HepG2 (cell line): ENCODE data around the gene INSR. TPM values are rescaled to one million over a fixed set of nuclear protein-coding genes. Genes with fewer than 3 reads are reported as not detected.
A peak's percentile ranks its signal among the peaks of the same experiment; 100 is the strongest.

Experiments
- AGO2 ChIP-seq: fragments of 200-400 bp; formaldehyde crosslinking; optimal IDR thresholded peaks from 2 replicates; pipeline ENCODE3; 2017; ENCODE audit warnings: mild to moderate bottlenecking, low read depth, low read length, moderate library complexity
- DR1 ChIP-seq: sonication (generic); formaldehyde crosslinking; IDR thresholded peaks from 2 replicates; pipeline ENCODE4 v1.8.0; 2021; ENCODE audit warnings: mild to moderate bottlenecking, missing genetic modification reagents, inconsistent platforms
- HMGXB4 ChIP-seq, 2 experiments: sonication (generic) in 1 of 2; formaldehyde crosslinking in 1 of 2; IDR thresholded peaks; 2 replicates each; pipeline versions ENCODE4 v1.4.0 to v1.6.1; 2018 to 2020; ENCODE audit warnings: missing genetic modification reagents in 2 of 2, borderline replicate concordance in 1 of 2, low read depth in 1 of 2, mild to moderate bottlenecking in 1 of 2, missing biosample characterization in 1 of 2
- KIAA2018 ChIP-seq: sonication (generic); formaldehyde crosslinking; IDR thresholded peaks from 2 replicates; pipeline ENCODE4 v1.5.0; 2020; ENCODE audit warnings: mild to moderate bottlenecking, missing genetic modification reagents, borderline replicate concordance
- MAFG ChIP-seq: sonication (generic); formaldehyde crosslinking; IDR thresholded peaks from 2 replicates; pipeline ENCODE4 v1.5.1; 2020; ENCODE audit warnings: mild to moderate bottlenecking, missing genetic modification reagents
- SMARCE1 ChIP-seq: fragments of 450-650 bp; IDR thresholded peaks from 2 replicates; pipeline ENCODE4 v1.6.1; 2017; ENCODE audit warnings: borderline replicate concordance
- UBTF ChIP-seq: sonication (generic); formaldehyde crosslinking; IDR thresholded peaks from 2 replicates; pipeline ENCODE4 v1.4.0; 2020; ENCODE audit warnings: mild to moderate bottlenecking, missing genetic modification reagents
- ZNF256 ChIP-seq: sonication (generic); formaldehyde crosslinking; conservative IDR thresholded peaks from 2 replicates; pipeline ENCODE4 v1.4.0; 2020; ENCODE audit warnings: missing genetic modification reagents
- ZNF337 ChIP-seq: sonication (generic); formaldehyde crosslinking; IDR thresholded peaks from 2 replicates; pipeline ENCODE4 v1.5.1; 2020; ENCODE audit warnings: missing genetic modification reagents, low read depth, mild to moderate bottlenecking, borderline replicate concordance
- polyA plus RNA-seq, 8 experiments: library from polyadenylated mRNA; depleted of rRNA in 3 of 8; stranded (reverse) in 7 of 8; unstranded in 1 of 8; fragments of >200 nt; fragmentation: Illumina TruSeq in 4 of 8; extraction: Trizol in 4 of 8; gene quantifications; 2 replicates each; pipeline versions ENCODE4 v1.2.1 to v1.2.3, GENCODE V29; 2011 to 2016; ENCODE audit warnings: low read depth in 4 of 8, missing spikeins in 1 of 8, mixed read lengths in 1 of 8; ENCODE audit not compliant: insufficient read depth in 1 of 8
- total RNA-seq, 5 experiments: library from RNA; depleted of rRNA; stranded (reverse); fragments of >200 nt; fragmentation: Illumina TruSeq; extraction: Trizol; gene quantifications; 2 replicates each; pipeline ENCODE4 v1.2.3, GENCODE V29; 2016; ENCODE audit warnings: low read depth in 1 of 5
- TF ChIP-seq, protein P1 (sequence below): IDR thresholded peaks from 2 replicates; pipeline ENCODE4 v1.4.0; 2020; ENCODE audit warnings: mild to moderate bottlenecking, missing genetic modification reagents

INSR gene
- total and polyA plus RNA-seq, 2 of the 13 experiments (the other 11 are each of a cell fraction or from before 2014, with no cell fraction given) = 24.2 to 29.8 TPM

GRCh38 chr19:7197760-7198696 lies 96.2 kb downstream of the INSR start (continued):
- TF ChIP-seq UBTF (CRISPR knock-in tag) = no peak; the same call in 1 of the 2 replicates
- TF ChIP-seq ZNF337 (CRISPR knock-in tag) = no peak
- no peak for TF ChIP-seq SMARCE1
- no peak for TF ChIP-seq ZNF256 (CRISPR knock-in tag)
- peak; percentile 5 to 43; a peak in 2 of 4 replicates for TF ChIP-seq HMGXB4 (CRISPR knock-in tag; IDR thresholded peaks at IDR 0.05; ENCODE audit: borderline replicate concordance in 1 of 2, low read depth in 1 of 2)
- TF ChIP-seq KIAA2018 = no peak
- TF ChIP-seq, protein P1, sequence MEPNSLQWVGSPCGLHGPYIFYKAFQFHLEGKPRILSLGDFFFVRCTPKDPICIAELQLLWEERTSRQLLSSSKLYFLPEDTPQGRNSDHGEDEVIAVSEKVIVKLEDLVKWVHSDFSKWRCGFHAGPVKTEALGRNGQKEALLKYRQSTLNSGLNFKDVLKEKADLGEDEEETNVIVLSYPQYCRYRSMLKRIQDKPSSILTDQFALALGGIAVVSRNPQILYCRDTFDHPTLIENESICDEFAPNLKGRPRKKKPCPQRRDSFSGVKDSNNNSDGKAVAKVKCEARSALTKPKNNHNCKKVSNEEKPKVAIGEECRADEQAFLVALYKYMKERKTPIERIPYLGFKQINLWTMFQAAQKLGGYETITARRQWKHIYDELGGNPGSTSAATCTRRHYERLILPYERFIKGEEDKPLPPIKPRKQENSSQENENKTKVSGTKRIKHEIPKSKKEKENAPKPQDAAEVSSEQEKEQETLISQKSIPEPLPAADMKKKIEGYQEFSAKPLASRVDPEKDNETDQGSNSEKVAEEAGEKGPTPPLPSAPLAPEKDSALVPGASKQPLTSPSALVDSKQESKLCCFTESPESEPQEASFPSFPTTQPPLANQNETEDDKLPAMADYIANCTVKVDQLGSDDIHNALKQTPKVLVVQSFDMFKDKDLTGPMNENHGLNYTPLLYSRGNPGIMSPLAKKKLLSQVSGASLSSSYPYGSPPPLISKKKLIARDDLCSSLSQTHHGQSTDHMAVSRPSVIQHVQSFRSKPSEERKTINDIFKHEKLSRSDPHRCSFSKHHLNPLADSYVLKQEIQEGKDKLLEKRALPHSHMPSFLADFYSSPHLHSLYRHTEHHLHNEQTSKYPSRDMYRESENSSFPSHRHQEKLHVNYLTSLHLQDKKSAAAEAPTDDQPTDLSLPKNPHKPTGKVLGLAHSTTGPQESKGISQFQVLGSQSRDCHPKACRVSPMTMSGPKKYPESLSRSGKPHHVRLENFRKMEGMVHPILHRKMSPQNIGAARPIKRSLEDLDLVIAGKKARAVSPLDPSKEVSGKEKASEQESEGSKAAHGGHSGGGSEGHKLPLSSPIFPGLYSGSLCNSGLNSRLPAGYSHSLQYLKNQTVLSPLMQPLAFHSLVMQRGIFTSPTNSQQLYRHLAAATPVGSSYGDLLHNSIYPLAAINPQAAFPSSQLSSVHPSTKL = peak; percentile 17
- no peak for TF ChIP-seq MAFG (CRISPR knock-in tag)
- no peak for TF ChIP-seq DR1
- peak; percentile 81 for TF ChIP-seq AGO2
